GM18520 (cell line): ENCODE data around the gene GALNT5.
A peak's percentile ranks its signal among the peaks of the same experiment; 100 is the strongest.

Source experiments
- ATAC-seq: cut with Tn5 transposase; IDR thresholded peaks from one replicate; pipeline ENCODE4 v1.9.1; 2021; ENCODE audit not compliant: unreplicated experiment

Gene GALNT5

GRCh38 chr2:157362627-157363026 lies 105.1 kb downstream of the GALNT5 start:
- ATAC-seq = no peak

- ATAC-seq = peak; percentile 60
Observed at GRCh38 chr2:157363612-157364101, 106.2 kb downstream of the GALNT5 start.
